Measurements from ENCODE around the gene RAET1G.
A peak's percentile ranks its signal among the peaks of the same experiment; 100 is the strongest.
"Not testable (repeated sequence)": the region's sequence is repeated elsewhere in the genome, so short reads cannot be mapped to it uniquely, and the experiment has no call there.

Gene RAET1G

DNA sequence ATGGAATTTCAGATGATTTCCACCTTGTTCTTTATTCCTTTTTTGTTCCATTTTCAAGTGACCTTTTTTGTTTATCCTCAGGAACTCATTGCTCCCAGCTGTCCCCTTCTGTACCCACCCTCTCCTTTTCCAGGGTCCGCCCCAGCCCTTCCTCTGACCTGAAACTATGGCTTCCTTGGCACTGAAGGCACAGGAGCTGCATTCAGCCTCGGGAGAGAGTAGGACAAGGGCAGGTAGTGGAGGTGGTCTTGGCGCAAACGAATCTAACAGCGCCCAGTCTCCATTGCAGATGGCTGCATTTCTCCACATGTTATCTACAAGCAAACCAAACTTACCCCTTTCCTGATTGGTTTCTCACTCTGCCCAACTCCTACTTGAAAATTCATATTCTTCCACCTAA, 10.1 kb upstream of the RAET1G start:
- DNase-seq = no peak

DNA sequence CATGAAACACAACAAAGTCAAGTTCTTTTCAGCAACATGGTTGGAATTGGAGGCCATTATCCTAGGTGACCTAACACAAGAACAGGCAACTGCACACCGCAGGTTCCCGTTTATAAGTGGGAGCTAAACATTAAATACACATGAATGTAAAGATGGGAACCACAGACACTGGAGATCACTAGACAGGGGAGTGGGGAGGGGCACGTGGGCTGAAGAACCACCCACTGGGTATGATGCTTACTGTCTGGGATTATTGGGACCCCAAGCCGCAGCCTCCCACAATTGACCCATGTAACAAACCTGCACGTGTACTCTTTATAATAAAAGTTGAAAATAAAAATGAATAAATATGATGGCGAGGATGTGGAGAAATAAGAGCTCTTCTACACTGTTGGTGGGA, 8.6 kb upstream of the RAET1G start:
- DNase-seq = no peak

GRCh38 chr6:149929422-149929821, 6.5 kb upstream of the RAET1G start:
- no peak for DNase-seq

GRCh38 chr6:149927025-149927424, 4.1 kb upstream of the RAET1G start:
- DNase-seq = not testable (repeated sequence)

DNA sequence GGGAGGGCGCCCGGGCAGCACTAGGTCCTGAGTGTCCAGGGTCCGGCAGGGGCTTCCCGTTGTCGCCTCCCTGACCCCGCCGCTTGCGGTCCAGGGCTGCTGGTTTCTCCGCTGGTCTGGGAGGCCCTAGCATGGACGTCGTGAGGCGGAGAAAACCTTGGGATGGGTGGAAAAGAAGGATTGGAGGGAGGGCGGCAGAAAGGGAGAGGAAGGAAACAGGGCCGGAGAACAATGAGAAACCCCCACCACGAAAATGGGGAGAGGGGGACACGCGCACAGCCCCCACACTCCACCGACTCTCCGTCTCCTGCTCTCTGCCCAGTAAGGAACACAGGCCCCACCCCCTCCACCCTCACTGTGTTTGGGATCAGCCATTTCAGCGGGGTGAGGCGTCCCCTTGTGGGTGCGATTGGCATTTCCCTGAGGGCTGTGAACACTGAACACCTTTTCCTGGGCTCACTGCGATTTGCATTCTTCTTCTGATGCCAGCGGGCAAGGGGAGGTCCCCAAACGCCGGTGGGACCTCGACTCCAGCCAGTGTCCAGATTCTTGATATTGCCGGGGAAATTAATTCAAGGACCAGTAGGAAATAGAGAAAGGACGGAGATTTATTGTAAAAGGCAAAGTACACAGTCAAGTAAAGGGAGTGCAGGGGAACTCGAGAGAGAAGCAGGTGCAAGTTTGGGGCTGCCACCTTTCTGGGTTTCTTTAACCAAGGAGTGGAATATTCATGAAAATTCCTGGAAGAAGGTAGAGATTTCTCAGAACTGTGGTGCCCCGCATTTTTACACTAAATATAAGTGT, 3.3 kb upstream of the RAET1G start:
- peak; percentile 44 for DNase-seq

DNA sequence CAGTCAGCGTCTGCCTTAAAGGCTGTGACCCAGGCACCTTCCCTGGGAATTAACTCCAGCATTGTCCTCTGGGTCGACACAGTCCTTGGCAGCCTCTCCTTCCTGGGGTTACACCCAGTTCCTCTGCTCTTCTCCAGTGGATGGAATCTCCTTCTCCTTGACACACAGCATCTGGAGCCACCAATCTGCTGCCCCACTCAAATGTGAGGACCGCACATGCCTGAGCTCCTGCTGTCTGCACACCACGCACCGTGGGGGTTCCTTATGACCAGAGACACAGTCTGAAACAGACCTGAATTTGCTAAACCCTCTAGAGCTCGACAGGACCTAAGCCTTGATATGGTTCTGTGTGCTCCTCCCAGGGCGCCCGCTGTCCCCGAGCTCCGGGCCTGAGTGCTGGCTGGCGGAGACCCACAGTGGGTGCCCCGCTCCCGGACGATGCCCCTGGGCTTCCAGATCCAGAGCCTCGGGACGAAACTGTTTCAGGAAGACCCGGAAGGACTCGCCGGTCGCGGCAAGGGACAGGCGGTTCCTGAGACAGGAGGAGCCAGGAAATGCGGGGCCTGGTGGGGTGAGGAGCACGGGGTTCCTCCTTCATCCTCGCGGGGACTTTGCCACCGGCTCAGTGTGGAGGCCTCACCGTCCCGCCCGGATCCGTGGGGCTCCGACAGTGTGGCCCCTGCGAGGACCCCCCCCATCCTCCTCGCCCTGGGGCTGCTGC, 2.5 kb upstream of the RAET1G start:
- no peak for DNase-seq

GRCh38 chr6:149924933-149925252, 2.0 kb upstream of the RAET1G start:
- DNase-seq = no peak

DNA sequence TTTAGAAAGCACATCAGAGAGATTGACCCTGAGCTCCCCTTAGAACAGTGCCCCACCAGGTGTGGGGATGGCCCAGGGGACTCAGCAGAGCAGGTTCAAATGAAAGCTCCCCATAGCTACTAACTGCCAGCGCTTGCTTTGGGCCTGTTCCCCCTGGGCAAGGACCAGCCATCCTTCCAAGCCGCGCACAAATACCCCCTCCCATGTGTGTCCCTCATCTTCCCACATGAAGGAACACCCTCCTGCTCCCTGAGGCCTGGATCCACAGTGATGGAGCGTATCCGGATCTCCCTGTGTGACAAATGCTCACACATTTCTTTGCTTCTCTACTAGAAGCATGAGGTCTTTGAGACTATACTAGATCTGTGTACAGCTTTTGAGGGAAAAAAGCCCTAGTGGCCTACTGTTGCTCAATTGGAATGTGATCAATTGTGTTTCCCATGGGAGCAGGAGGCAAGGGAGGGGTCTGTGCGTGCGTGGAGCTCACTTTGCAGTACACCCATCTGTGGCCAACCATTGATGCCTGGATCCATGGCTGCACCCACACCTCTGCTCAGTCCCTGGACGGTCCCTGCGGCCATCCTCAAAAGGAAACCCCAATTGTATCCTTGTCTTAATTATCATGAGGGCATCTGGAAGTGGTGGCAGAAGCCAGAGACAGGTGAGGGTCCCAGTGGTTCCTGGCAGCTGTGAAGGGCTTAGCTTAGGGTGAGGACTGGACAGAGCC, 1.4 kb upstream of the RAET1G start:
- no peak for DNase-seq

- no peak for DNase-seq
Measured at GRCh38 chr6:149923327-149923986, 536 bp upstream of the RAET1G start.

DNA sequence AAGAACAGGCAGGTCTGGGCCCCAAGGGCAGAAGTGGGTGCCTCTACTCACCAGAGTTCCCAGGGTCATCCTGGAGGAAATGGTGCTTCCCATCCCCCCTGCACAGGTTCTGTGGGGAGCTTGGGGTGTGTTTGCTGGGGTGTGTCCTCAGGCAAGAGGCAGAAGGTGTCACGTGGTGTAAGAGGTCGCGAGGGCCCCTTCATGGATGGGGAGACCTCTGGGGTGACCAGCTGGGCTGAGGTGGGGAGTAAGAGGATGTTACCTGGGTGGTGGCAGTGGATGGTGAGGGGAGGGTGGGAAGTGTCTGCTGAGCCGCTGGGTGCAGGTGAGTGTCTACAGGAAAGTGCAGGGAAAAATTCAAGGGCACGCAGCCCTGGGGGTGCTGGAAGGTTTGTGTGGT, 830 bp downstream of the RAET1G start:
- DNase-seq = not testable (repeated sequence)

DNA sequence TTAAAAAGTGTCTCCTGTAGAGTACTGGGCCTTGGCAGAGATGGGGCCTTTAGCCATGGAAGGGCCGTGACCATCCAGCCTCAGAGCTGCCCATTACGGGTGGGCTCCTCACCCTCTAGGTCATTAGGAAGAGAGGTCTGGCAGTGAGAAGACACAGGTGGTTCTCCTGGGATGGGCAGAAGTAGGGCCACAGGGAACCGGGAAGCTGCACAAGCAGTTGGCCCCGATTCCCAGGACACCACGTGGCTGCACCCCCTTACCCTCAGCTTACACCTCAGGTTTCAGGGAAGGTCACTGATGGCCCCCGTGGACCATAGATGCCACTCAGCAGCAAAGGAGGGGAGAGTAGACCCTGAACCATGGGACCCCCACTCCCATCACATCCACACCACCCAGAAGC, 1.6 kb downstream of the RAET1G start:
- no peak for DNase-seq

DNA sequence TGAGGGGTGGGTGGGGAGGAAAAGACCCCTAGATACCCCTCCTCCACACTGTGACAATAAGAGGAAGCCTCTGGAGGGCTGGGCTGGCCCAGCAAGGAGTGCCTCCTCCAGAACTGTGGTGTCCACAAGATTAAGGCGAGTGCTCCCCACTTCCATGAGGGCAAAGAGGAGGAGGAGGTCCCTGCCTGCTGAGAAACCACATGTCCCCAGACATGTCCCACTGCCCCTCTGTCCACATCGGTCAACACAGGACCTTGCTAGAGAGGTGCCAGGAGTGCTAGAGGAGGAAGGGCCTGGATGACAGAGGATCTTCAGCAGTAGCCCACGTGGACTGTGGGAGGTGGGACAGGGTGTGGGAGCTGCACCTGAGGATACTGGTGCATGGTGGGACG, 3.1 kb downstream of the RAET1G start:
- no peak for DNase-seq

DNA sequence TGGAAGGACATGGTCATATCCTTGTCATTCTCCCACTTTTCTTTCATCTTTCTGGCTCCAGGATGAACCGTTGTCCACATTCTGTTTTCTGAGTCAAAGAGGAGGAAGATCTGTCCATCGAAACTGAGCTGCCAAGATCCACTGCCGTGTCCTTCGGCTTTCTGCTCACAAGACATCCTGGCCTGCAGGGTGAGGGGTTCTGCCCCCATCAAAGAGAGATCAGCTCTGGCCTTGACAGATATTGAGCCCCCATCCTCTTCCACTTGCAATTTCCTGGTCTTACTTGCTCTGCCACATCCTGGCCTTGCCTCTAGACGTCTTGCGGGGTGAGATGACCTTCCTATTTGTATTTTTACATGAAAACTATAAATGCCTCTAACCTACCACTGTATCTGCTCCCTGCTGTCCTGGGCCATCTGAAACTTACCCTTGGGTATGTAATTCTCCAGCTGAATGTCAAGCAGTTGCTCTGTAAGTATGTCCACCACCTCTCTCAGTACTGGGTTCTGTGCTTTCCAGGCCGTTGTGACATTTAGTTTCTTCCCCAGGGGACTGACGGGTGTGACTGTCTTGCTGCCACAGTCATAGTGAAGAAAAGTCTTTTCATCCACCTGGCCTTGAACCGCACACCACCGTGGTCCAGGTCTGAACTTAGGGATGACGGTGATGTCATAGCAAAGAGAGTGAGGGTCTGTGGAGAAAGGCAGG, 3.6 kb downstream of the RAET1G start:
- not testable (repeated sequence) for DNase-seq

DNA sequence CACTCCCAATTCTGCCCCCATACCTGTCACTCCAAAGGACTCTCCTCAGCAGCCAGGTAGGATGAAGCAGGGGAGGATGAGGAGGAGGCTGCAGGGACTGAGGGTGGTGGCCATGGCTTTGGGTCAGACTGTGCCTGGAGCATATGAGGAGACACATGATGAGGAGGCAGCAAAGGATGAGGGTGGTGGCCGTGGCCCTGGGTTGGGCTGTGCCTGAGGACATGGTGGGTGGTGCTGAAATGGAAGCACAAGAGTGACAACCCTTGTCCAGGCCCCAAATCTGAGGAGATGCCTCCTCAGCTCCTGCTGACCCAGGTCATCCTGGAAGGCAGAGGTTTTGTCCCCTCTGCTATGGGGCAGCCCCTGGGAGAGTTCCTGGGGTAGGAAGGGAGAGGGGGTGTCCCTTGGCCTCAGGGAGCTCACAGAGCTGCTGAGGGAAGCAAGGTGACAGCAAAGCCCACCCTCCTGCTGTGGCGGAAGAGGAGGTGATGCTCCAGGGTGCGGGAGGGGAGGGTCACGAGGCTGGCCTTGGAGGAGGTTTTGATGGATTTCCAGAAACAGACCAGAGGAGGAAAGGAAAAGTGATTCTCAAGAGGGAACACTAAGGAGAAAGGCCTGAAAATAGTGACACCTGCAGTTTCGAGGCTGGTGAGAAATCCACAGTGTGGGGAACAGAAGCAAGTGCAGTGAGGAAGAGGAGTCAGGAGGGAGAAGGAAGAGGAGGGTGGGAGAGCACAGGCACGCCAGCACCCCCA, 4.6 kb downstream of the RAET1G start:
- no peak for DNase-seq

DNA sequence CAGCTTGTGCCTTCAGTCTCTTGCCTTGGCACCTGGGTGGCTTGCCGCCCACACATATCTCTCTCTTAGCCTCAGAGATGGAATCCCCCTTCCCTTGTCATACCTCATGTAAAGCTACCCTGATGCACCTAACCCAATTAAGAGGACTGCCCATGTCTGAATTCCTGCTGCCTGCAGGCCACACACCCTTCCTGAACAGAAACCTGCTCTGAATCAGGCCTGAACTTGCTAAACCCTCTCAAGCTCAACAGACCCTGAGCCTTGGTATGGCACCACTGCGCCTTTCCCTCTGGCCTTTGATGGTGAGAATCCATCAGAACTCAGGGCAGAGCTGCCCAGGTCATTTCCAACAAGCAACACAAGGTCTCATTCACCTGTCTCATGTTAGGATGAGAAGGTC, 5.2 kb downstream of the RAET1G start:
- no peak for DNase-seq

DNA sequence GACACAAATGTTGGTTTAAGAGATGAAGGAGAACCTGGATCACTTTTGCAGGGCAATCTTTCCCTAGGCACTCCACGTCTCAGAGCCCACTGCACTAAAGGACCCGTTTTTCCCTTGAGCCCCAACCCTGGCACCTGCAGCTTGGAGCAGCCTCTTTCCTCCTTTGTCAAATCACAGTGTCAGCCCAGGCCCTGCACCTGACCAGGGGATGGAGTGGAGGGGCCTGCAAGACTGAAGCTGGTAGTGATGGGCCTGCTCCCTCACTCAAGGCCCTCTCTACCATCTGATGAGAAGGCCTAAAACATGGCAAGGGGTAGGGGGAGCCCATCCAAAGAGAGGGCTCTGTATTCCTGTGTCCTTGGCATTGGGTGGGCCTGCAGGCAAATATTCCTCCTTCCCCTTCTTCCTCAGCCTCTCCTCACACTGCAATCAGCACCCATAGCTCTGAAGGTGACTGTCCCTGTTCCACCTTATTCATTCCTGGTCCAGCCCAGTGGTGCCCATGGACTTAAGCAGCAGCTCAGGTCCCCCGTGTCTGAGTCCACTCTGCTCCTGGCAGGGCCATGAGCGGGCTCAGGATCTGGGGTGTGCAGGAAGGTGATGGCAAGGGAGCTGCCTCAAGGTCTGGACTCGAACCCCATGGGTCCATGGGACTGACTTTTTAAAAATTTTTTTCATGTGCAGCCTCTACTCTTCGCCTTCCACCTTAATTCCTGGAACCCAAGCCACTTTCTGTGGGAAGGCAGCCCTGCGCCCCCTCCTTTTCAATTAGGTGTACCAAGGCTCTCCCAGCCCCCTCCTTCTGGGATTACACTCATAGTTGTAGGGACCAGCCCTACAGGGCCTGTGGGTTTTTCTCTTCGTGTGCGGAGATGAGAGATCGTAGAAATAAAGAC, 6.7 kb downstream of the RAET1G start:
- DNase-seq = no peak

GRCh38 chr6:149913540-149914240, 9.2 kb downstream of the RAET1G start:
- DNase-seq = no peak

GRCh38 chr6:149913085-149913484, 9.8 kb downstream of the RAET1G start:
- no peak for DNase-seq

DNA sequence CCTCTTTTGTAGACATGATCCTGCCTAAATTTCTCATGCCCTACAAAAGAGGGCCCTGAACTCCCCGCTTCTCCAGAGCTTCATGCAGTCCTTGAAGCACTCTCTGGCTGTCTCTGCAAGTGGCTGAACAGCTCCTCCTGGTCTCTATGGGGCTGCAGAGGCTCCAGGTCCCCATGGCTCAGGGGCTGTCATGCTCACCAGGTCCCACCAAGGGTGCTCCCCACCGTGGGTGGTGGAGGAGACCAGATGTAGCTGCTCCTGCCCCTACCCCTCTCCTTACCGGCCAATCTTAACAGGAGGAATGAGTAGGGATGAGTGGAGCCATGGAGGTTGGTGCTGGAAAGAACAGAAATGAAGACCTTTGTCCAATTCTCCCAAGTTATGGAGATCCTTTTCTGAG, 10.2 kb downstream of the RAET1G start:
- not testable (repeated sequence) for DNase-seq

- no peak for DNase-seq
Measured at GRCh38 chr6:149910721-149911151, 12.2 kb downstream of the RAET1G start.

Data from NCI-H748 treated with DMSO at 0.1 percent for 48 hours (cell line).